Upper lobe of left lung (tissue), 6 donors: Measurements from ENCODE around the gene DCLK1. TPM values are rescaled to one million over a fixed set of nuclear protein-coding genes. Genes with fewer than 3 reads are reported as not detected.

ENCODE experiments used
- ATAC-seq, 2 donors: fragments of 200-7000 bp; cut with Tn5 transposase; one replicate each; pipeline ENCODE4 v1.9.1; 2022; ENCODE audit warnings: mild to moderate bottlenecking in 2 of 2, moderate library complexity in 2 of 2; ENCODE audit not compliant: low FRiP score in 2 of 2
- DNase-seq, 2 donors: peaks; one replicate each; pipeline ENCODE4 v3.0.0-alpha.2; 2019 to 2020
- H3K27ac ChIP-seq, 4 donors: fragments of 200-600 bp; sonication (generic); one replicate each; pipeline ENCODE4 v1.5.1; 2016 to 2019
- H3K27me3 ChIP-seq, 4 donors: fragments of 200-600 bp; sonication (generic); one replicate each; pipeline ENCODE4 v1.5.1; 2017 to 2019
- H3K36me3 ChIP-seq, 4 donors: fragments of 200-600 bp; sonication (generic); one replicate each; pipeline ENCODE4 v1.5.1; 2016 to 2019
- H3K4me1 ChIP-seq, 4 donors: fragments of 200-600 bp; sonication (generic); one replicate each; pipeline ENCODE4 v1.5.1; 2018 to 2019
- H3K4me3 ChIP-seq, 4 donors: fragments of 200-600 bp; sonication (generic); one replicate each; pipeline ENCODE4 v1.5.1; 2017 to 2019; ENCODE audit warnings: mild to moderate bottlenecking in 2 of 4, moderate library complexity in 1 of 4
- H3K9me3 ChIP-seq, 4 donors: fragments of 200-600 bp; sonication (generic); one replicate each; pipeline ENCODE4 v1.5.1; 2018 to 2019
- EP300 ChIP-seq, 4 donors: sonication (generic); formaldehyde crosslinking; IDR thresholded peaks; one replicate each; pipeline ENCODE4 v1.5.1; 2017; ENCODE audit warnings: antibody characterized with exemption in 4 of 4, control low read depth in 2 of 4
- POLR2A ChIP-seq, 4 donors: fragments of 450-650 bp; IDR thresholded peaks; one replicate each; pipeline ENCODE4 v1.5.1; 2016 to 2017; ENCODE audit warnings: antibody characterized with exemption in 4 of 4, mild to moderate bottlenecking in 2 of 4
- POLR2AphosphoS5 ChIP-seq, 2 donors: sonication (generic); formaldehyde crosslinking; IDR thresholded peaks; one replicate each; pipeline ENCODE4 v1.5.1; 2017; ENCODE audit warnings: antibody characterized with exemption in 2 of 2
- WGBS, 2 donors: methylation state at CpG; one replicate each; pipeline ENCODE4 v1.1.5; 2017 to 2018; 5-methylcytosine and 5-hydroxymethylcytosine counted together
- total RNA-seq, 6 donors: library from RNA; depleted of rRNA in 4 of 6; stranded (reverse); fragments of >200 nt in 4 of 6; gene quantifications; one replicate each; pipeline versions ENCODE4 v1.1.0 to v1.2.1, GENCODE V29; 2016 to 2021
- TF ChIP-seq, protein P1 (sequence below), 6 experiments: fragments of 450-650 bp in 4 of 6; fragments of 200-600 bp in 2 of 6; sonication (generic) in 2 of 6; IDR thresholded peaks; one replicate each; pipeline ENCODE4 v1.5.1; 2016 to 2019; ENCODE audit warnings: antibody characterized with exemption in 6 of 6
- donor health status: DM: no; HTN: no; CAD: no; lungs with moderate emphysema.
- donor health status: DM: no; HTN: yes; CAD: no; lungs with severe emphysema.

The DCLK1 gene
- total RNA-seq, 6 donors from 2014 or later, result 2.1 to 14.7 (median 3.9) TPM

- no peak for DNase-seq
- ATAC-seq, result no peak
- H3K4me3 ChIP-seq, result no peak overlapping the region
- TF ChIP-seq, protein P1, sequence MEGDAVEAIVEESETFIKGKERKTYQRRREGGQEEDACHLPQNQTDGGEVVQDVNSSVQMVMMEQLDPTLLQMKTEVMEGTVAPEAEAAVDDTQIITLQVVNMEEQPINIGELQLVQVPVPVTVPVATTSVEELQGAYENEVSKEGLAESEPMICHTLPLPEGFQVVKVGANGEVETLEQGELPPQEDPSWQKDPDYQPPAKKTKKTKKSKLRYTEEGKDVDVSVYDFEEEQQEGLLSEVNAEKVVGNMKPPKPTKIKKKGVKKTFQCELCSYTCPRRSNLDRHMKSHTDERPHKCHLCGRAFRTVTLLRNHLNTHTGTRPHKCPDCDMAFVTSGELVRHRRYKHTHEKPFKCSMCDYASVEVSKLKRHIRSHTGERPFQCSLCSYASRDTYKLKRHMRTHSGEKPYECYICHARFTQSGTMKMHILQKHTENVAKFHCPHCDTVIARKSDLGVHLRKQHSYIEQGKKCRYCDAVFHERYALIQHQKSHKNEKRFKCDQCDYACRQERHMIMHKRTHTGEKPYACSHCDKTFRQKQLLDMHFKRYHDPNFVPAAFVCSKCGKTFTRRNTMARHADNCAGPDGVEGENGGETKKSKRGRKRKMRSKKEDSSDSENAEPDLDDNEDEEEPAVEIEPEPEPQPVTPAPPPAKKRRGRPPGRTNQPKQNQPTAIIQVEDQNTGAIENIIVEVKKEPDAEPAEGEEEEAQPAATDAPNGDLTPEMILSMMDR (IDR thresholded peaks at IDR 0.05), result no peak
- no peak for TF ChIP-seq POLR2A (IDR thresholded peaks at IDR 0.05)
- no peak for TF ChIP-seq POLR2AphosphoS5 (IDR thresholded peaks at IDR 0.05)
- no peak for TF ChIP-seq EP300 (IDR thresholded peaks at IDR 0.05)
- H3K36me3 ChIP-seq, result no peaks in the 10 kb centered on the region
- H3K4me1 ChIP-seq, result peaks cover 0 to 11% (median 0%) of the 10 kb centered on the region in 4 donors
- H3K9me3 ChIP-seq, result no peaks in the 10 kb centered on the region
- H3K27ac ChIP-seq, result no peak overlapping the region
- 81 to 82% methylated on average over 5 of the region's 5 CpGs for WGBS, 2 donors
- no peaks in the 10 kb centered on the region for H3K27me3 ChIP-seq
Observed at GRCh38 chr13:36166046-36166445, 34.9 kb upstream of the DCLK1 start.

DNA sequence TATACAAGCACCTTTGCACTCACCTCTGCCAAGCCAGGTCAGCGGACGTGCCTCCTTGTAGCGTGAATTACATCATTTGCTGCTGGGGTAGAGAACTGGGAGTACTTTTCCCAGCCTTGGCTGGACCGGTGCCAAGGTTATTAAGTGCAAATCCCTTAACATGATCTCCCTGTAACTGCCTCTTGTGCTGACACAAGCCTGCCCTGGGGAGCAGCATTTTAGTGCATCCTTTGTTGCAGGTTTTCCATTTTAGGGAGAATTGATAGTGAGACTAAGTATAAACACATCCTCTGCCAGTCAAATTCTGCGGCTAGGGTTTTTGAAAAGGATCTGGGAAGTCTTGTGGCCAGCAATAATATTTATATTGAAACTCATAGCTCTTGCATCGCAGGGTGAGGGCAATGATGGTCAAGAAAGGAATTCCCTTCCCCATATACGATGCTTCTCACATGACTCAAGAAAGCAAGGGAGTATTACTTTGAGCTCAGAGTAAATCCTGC lies 32.7 kb upstream of the DCLK1 start:
- WGBS, 2 donors, result 43 to 47% methylated on average over 7 of the region's 7 CpGs
- ATAC-seq (peak; percentile 58 to 73), DNase-seq (peak in 1 of 2 donors; percentile 91)
- H3K27me3 ChIP-seq, result no peaks in the 10 kb centered on the region
- H3K36me3 ChIP-seq, result no peaks in the 10 kb centered on the region
- H3K9me3 ChIP-seq, result no peaks in the 10 kb centered on the region
- peaks cover 0 to 11% (median 0%) of the 10 kb centered on the region in 4 donors for H3K4me1 ChIP-seq
- no peak for TF ChIP-seq POLR2A (IDR thresholded peaks at IDR 0.05)
- peak; percentile 46 to 73 for TF ChIP-seq POLR2AphosphoS5 (IDR thresholded peaks at IDR 0.05)
- TF ChIP-seq EP300 (IDR thresholded peaks at IDR 0.05), result peak in 2 of 4 donors; percentile 41 to 90
- TF ChIP-seq, protein P1 (IDR thresholded peaks at IDR 0.05), result no peak
- no peak overlapping the region for H3K27ac ChIP-seq
- H3K4me3 ChIP-seq, result no peak overlapping the region

DNA sequence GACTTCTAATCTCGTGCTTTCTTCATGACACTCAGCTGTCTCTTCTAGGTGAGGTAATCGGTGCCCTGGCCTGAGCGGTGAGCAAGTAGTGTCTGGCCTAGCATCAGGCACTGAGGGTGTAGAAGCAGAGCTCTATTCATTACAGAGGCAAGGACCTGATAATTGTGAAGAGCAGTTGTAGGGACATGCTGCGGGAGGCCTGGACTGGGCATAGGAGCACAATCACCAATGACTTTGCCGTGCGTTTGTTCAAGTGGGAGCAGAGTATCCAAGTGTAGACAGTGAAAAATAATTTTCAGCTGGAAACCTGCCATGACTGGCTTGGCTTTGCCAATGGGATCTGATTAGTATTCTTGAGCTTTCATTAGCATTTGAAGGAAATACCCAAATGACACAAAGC lies 32.1 kb upstream of the DCLK1 start:
- TF ChIP-seq, protein P1 (IDR thresholded peaks at IDR 0.05), result no peak
- no peak for TF ChIP-seq POLR2AphosphoS5 (IDR thresholded peaks at IDR 0.05)
- TF ChIP-seq EP300 (IDR thresholded peaks at IDR 0.05), result no peak
- TF ChIP-seq POLR2A (IDR thresholded peaks at IDR 0.05), result no peak
- Histone ChIP-seq H3K9me3 (no peaks in the 10 kb centered on the region), H3K27me3 (no peaks in the 10 kb centered on the region), H3K4me3 (no peak overlapping the region), H3K27ac (no peak overlapping the region), H3K4me1 (peaks cover 0 to 11% (median 0%) of the 10 kb centered on the region in 4 donors), H3K36me3 (no peaks in the 10 kb centered on the region)
- ATAC-seq, result peak; percentile 16 to 32
- DNase-seq, result no peak
- 75 to 76% methylated on average over 6 of the region's 6 CpGs for WGBS, 2 donors

- no peak overlapping the region for H3K27ac ChIP-seq
- no peaks in the 10 kb centered on the region for H3K27me3 ChIP-seq
- peaks cover 0 to 11% (median 0%) of the 10 kb centered on the region in 4 donors for H3K4me1 ChIP-seq
- H3K36me3 ChIP-seq, result no peaks in the 10 kb centered on the region
- WGBS, 2 donors, result 79 to 86% methylated on average over 4 of the region's 4 CpGs
- ATAC-seq, result no peak
- TF ChIP-seq EP300 (IDR thresholded peaks at IDR 0.05) (no peak), POLR2A (IDR thresholded peaks at IDR 0.05) (no peak), POLR2AphosphoS5 (IDR thresholded peaks at IDR 0.05) (no peak)
- TF ChIP-seq, protein P1 (IDR thresholded peaks at IDR 0.05), result no peak
- no peak overlapping the region for H3K4me3 ChIP-seq
- no peaks in the 10 kb centered on the region for H3K9me3 ChIP-seq
- DNase-seq, result no peak
Observed at GRCh38 chr13:36160297-36160696, 29.1 kb upstream of the DCLK1 start.

GRCh38 chr13:36158611-36159010 lies 27.4 kb upstream of the DCLK1 start:
- TF ChIP-seq EP300 (IDR thresholded peaks at IDR 0.05) (no peak), POLR2A (IDR thresholded peaks at IDR 0.05) (no peak), POLR2AphosphoS5 (IDR thresholded peaks at IDR 0.05) (no peak)
- TF ChIP-seq, protein P1 (IDR thresholded peaks at IDR 0.05), result no peak
- DNase-seq, result no peak
- no peak for ATAC-seq
- Histone ChIP-seq H3K27me3 (no peaks in the 10 kb centered on the region), H3K4me1 (peaks cover 0 to 6% (median 3%) of the 10 kb centered on the region in 4 donors), H3K9me3 (no peaks in the 10 kb centered on the region), H3K27ac (no peak overlapping the region), H3K36me3 (no peaks in the 10 kb centered on the region), H3K4me3 (no peak overlapping the region)
- 70 to 79% methylated on average over 4 of the region's 4 CpGs for WGBS, 2 donors
